ENCODE results near the gene TIFAB. TPM values are rescaled to one million over a fixed set of nuclear protein-coding genes. Genes with fewer than 3 reads are reported as not detected.

Gene TIFAB
- total RNA-seq, 6 donors from 2014 or later, result 0.23 to 0.24 TPM; not detected in 4

DNA sequence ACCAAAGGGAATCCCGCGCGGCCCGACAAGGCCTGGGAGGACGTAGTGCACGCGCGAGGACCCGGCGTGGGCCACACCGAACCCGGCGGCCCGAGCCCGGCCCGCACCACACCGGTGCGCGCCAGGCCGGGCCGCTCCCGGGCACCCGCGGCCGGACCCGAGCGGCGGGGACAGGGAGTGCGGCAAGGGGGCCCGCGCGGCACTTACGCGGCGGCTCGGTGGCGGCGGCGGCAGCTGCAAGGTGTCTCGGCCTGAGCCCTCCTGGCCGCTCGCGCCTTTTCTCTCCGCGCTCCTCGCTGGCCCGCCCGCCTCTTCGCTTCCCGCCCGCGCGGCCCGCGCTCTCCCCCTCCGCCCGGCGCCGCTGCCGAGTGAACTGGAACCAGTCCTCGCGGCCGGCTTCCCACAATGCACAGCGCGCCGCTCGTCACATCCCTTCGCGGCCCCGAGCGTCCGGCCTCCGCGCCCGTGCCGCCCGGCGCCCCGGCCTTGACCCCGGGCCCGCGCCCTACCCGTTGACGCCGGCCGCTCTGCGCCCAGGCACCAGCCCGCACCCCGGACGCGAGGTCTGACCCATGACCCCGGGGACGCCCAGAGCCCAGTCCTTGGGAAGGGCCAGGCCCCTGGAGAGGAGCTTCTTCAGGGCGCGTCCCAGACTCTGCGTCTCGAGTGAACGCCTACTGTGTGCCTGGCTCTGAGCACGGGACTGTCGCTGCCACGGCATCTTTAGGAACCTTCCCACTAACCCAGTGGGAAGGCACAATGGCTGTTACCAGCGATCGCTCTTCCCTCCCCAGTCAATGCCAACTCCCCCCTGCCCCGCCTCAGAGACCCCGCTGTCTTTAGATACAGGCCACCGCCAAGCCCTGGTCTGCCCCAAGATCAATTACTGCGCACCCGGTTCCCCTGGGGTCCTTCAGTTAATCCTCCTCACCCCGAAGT is 53.0 kb downstream of the TIFAB start, which contains the start of gene MACROH2A1:
Gene MACROH2A1 (minus strand): TSS at position 377 of the 939 bp plus-strand sequence. CDS start 10,138 bp downstream, outside the sequence.
- Histone ChIP-seq H3K4me1 (peaks cover 38 to 53% (median 42%) of the 10 kb centered on the region in 4 donors), H3K4me3 (peak within 1 kb of the TSS; percentile 75 to 97 (median 86)), H3K27me3 (no peaks in the 10 kb centered on the region), H3K27ac (peak within 1 kb of the TSS; percentile 88 to 96 (median 89)), H3K9me3 (no peaks in the 10 kb centered on the region), H3K36me3 (no peaks in the 10 kb centered on the region)
- TF ChIP-seq POLR2A (IDR thresholded peaks at IDR 0.05), result peak; percentile 41 to 98 (median 83)
- TF ChIP-seq POLR2AphosphoS5 (IDR thresholded peaks at IDR 0.05), result peak; percentile 82 to 91
- peak in 1 of 4 donors; percentile 40 for TF ChIP-seq EP300 (IDR thresholded peaks at IDR 0.05)
- TF ChIP-seq, protein P1, sequence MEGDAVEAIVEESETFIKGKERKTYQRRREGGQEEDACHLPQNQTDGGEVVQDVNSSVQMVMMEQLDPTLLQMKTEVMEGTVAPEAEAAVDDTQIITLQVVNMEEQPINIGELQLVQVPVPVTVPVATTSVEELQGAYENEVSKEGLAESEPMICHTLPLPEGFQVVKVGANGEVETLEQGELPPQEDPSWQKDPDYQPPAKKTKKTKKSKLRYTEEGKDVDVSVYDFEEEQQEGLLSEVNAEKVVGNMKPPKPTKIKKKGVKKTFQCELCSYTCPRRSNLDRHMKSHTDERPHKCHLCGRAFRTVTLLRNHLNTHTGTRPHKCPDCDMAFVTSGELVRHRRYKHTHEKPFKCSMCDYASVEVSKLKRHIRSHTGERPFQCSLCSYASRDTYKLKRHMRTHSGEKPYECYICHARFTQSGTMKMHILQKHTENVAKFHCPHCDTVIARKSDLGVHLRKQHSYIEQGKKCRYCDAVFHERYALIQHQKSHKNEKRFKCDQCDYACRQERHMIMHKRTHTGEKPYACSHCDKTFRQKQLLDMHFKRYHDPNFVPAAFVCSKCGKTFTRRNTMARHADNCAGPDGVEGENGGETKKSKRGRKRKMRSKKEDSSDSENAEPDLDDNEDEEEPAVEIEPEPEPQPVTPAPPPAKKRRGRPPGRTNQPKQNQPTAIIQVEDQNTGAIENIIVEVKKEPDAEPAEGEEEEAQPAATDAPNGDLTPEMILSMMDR (IDR thresholded peaks at IDR 0.05), result peak in 5 of 6 experiments; percentile 11 to 57 (median 18)
- ATAC-seq (ENCODE audit: low FRiP score in 2 of 2) (peak; percentile 94 to 97), DNase-seq (peak; percentile 93 to 98)
- whole genome bisulfite sequencing, 2 donors, result 0 to 1% methylated on average over 4 to 57 of the region's 109 CpGs

DNA sequence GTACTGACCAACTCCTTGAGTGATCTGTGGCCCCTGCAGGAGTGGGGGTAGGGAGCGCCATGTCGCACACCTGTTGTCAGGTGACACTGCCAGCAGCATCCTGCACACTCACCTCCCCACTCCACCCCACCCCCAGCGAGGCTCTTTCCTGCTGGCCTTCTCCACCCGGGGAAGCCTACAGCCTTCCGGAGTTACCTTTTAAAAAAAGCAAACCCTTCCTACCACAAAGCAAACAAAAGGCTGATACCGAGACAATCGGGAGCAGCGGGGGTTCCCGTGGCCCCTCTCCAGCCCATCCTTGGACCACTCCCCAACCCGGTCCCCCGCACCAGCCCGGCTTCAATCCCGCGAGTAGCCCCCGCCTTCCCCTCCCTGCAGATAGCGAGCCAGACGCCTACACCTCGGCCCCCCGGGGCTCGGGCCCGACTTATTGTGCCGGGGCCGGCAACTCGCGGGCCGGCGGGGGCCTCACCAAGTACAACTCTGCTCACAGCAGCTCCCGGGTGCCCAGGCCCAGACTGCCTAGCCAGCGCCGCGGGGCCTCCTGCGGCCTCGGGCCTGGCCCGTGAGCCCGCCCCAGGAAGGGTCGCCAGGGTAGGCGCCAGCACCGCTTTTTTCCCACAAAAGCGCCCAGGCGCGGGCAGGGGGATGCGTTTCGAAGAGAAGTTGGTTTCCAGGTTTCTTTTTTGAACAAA is 53.8 kb downstream of the TIFAB start:
- ATAC-seq (ENCODE audit: low FRiP score in 2 of 2), result peak; percentile 28 to 44
- no peak for TF ChIP-seq POLR2AphosphoS5 (IDR thresholded peaks at IDR 0.05)
- TF ChIP-seq POLR2A (IDR thresholded peaks at IDR 0.05), result peak in 1 of 4 donors; percentile 21
- H3K9me3 ChIP-seq, result no peaks in the 10 kb centered on the region
- peak; percentile 63 to 89 for DNase-seq
- peaks cover 44 to 61% (median 51%) of the 10 kb centered on the region in 4 donors for H3K4me1 ChIP-seq
- peak overlapping the region; percentile 75 to 97 (median 86) for H3K4me3 ChIP-seq
- no peaks in the 10 kb centered on the region for H3K36me3 ChIP-seq
- no peaks in the 10 kb centered on the region for H3K27me3 ChIP-seq
- H3K27ac ChIP-seq, result peak overlapping the region; percentile 88 to 96 (median 89)
- 0 to 1% methylated on average over 16 to 39 of the region's 43 CpGs for WGBS, 2 donors

Small RNA genes lying within 50 kb of the gene (small RNA-seq; reads per million reads assigned to genes)
- 0 reads per million in 4 donors for gene DCANP1

Other genes starting within 250 kb of the TIFAB start
- 100 to 1,000 TPM; 232 to 690 (median 355) TPM for gene MACROH2A1, start 53.1 kb downstream of the TIFAB start, total RNA-seq
- gene DCANP1, start 5.0 kb downstream of the TIFAB start, total RNA-seq, result 1 to 10 TPM in 1 of 6 donors, under 1 TPM in 3, not detected in 2; 0.11 to 1.0 (median 0.27) TPM
- not detected for gene NEUROG1, start 83.6 kb upstream of the TIFAB start, total RNA-seq
- gene CXCL14, start 126.6 kb upstream of the TIFAB start, total RNA-seq, result 1 to 10 TPM in 3 of 6 donors, under 1 TPM in 1, not detected in 2; 0.15 to 5.5 (median 2.4) TPM